Measurements from ENCODE around the gene LRIG1.

LRIG1 gene

DNA sequence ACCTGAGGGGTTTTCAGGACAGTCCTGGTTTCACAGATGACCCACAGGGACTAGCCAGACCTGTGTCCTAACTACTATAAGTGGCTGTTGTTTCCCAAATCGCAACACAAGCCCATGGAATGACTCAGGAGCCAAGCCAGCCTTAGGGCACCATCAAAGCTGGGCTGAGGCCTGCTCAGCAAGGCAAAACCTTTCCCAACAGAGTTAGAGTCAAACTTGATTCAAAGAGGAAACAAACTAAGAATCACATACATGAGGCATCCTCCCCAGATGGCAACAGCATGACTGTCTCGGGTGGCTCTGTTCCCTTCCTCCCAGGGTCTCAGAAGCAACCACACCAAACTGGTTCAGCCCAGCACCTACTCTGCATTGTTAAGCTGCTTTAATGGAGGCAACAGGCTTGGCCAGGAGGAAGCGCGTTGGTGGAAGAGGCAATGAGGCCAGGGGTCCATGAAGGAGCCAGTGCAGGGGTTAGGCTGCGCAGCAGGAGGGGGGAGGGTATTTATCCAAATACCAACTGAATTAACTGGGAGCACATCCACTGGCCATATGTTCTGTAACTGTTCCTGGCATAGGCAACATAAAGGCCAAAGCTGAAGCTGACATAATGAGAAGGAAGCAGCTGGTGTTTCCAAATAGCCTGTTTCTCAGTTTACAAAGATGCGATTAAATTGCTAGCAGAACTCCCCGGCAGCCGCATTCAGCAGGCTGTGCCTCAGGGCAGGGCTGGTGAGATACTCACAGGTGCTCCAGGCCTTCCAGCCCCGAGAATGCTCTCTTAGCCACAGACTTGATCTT lies 102.4 kb downstream of the LRIG1 start:
- ChIA-PET CTCF (interaction anchor here (0.6 to 1.5 kb wide), 4 partner anchors 9 to 424 kb away, joined by 3 to 6 read pairs (median 4); no protein-coding TSS in a partner anchor), POLR2A (no interaction called here)
- no peak overlapping the region for H3K27ac ChIP-seq (ENCODE audit: extremely low read depth, low read depth, low read length)

DNA sequence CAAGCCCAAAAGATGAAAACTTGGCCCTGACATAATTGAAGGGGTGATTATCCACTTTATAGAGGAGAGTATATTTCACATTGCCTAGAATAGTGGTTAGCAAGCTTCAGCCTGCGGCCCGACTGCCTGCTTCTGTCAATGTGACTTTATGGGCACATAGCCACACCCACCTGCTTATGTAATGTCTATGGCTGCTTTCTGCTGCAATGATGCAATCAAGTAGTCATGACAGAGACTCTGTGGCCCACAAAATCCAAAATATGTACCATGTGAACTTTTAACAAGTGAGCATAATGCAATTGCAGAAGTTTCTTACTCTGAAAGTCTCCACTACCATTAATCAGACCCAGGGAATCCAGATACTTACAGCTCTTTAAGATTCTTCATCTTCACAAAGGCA lies 103.1 kb downstream of the LRIG1 start:
- CTCF ChIA-PET: interaction anchor here (1.1 kb wide), 2 partner anchors 9 to 11 kb away, joined by 4 to 6 read pairs; no protein-coding TSS in a partner anchor
- Histone ChIP-seq H3K4me1 (ENCODE audit: control insufficient read depth, insufficient read depth, low read length) (no peaks in the 10 kb centered on the region), H3K27ac (ENCODE audit: extremely low read depth, low read depth, low read length) (no peak overlapping the region)
- TF ChIP-seq ZNF510 (tag by site-specific recombination; IDR thresholded peaks at IDR 0.05; ENCODE audit: insufficient replicate concordance) (no peak), ZNF132 (tag by site-specific recombination; IDR thresholded peaks at IDR 0.05; ENCODE audit: borderline replicate concordance) (no peak), SCRT1 (tag by site-specific recombination; IDR thresholded peaks at IDR 0.05; ENCODE audit: borderline replicate concordance) (no peak), FEZF1 (tag by site-specific recombination; IDR thresholded peaks at IDR 0.05) (no peak), ZNF140 (tag by site-specific recombination; IDR thresholded peaks at IDR 0.05) (no peak), ZNF404 (tag by site-specific recombination; IDR thresholded peaks at IDR 0.05) (no peak), ZNF48 (tag by site-specific recombination; IDR thresholded peaks at IDR 0.05) (no peak), KLF10 (tag by site-specific recombination; IDR thresholded peaks at IDR 0.05) (0 out of 2 replicates have a peak, but pooled peaks have one; percentile 49), ZSCAN23 (tag by site-specific recombination; IDR thresholded peaks at IDR 0.05) (no peak), KLF16 (tag by site-specific recombination; IDR thresholded peaks at IDR 0.05) (no peak), ZNF629 (tag by site-specific recombination; IDR thresholded peaks at IDR 0.05) (peak; percentile 72), ZBTB21 (tag by site-specific recombination; IDR thresholded peaks at IDR 0.05) (peak; percentile 43; the same call in 1 of the 2 replicates), ZNF433 (tag by site-specific recombination; IDR thresholded peaks at IDR 0.05; ENCODE audit: low read depth) (no peak), ZNF623 (tag by site-specific recombination; IDR thresholded peaks at IDR 0.05) (no peak), ZNF302 (tag by site-specific recombination; IDR thresholded peaks at IDR 0.05; ENCODE audit: low read depth) (no peak), ZNF366 (tag by site-specific recombination; conservative IDR thresholded peaks at IDR 0.05) (no peak)
- TF ChIP-seq, protein P1, sequence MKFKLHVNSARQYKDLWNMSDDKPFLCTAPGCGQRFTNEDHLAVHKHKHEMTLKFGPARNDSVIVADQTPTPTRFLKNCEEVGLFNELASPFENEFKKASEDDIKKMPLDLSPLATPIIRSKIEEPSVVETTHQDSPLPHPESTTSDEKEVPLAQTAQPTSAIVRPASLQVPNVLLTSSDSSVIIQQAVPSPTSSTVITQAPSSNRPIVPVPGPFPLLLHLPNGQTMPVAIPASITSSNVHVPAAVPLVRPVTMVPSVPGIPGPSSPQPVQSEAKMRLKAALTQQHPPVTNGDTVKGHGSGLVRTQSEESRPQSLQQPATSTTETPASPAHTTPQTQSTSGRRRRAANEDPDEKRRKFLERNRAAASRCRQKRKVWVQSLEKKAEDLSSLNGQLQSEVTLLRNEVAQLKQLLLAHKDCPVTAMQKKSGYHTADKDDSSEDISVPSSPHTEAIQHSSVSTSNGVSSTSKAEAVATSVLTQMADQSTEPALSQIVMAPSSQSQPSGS (tag by site-specific recombination; IDR thresholded peaks at IDR 0.05; ENCODE audit: low read depth): peak; percentile 67
- TF ChIP-seq, protein P2, sequence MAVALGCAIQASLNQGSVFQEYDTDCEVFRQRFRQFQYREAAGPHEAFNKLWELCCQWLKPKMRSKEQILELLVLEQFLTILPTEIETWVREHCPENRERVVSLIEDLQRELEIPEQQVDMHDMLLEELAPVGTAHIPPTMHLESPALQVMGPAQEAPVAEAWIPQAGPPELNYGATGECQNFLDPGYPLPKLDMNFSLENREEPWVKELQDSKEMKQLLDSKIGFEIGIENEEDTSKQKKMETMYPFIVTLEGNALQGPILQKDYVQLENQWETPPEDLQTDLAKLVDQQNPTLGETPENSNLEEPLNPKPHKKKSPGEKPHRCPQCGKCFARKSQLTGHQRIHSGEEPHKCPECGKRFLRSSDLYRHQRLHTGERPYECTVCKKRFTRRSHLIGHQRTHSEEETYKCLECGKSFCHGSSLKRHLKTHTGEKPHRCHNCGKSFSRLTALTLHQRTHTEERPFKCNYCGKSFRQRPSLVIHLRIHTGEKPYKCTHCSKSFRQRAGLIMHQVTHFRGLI (tag by site-specific recombination; IDR thresholded peaks at IDR 0.05): no peak
- TF ChIP-seq, protein P3, sequence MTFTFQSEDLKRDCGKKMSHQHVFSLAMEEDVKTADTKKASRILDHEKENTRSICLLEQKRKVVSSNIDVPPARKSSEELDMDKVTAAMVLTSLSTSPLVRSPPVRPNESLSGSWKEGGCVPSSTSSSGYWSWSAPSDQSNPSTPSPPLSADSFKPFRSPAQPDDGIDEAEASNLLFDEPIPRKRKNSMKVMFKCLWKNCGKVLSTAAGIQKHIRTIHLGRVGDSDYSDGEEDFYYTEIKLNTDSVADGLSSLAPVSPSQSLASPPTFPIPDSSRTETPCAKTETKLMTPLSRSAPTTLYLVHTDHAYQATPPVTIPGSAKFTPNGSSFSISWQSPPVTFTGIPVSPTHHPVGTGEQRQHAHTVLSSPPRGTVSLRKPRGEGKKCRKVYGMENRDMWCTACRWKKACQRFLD (tag by site-specific recombination; IDR thresholded peaks at IDR 0.05): no peak

More for the DNA sequence above, 102.4 kb downstream of the LRIG1 start:
- Histone ChIP-seq H3K4me3 (ENCODE audit: low read depth, low read length) (no peak overlapping the region), H3K4me1 (ENCODE audit: control insufficient read depth, insufficient read depth, low read length) (no peaks in the 10 kb centered on the region), H3K36me3 (ENCODE audit: control insufficient read depth in 2 of 2, insufficient read depth in 1 of 2, low read length in 2 of 2) (peaks cover 0 to 69% of the 10 kb centered on the region in 2 experiments; a peak in 1 of 3 replicates), H3K9me3 (ENCODE audit: control insufficient read depth, insufficient read depth, low read depth, low read length) (no peaks in the 10 kb centered on the region)
- TF ChIP-seq ZNF654 (tag by site-specific recombination; IDR thresholded peaks at IDR 0.05; ENCODE audit: low read depth): no peak
- TF ChIP-seq, protein P4, sequence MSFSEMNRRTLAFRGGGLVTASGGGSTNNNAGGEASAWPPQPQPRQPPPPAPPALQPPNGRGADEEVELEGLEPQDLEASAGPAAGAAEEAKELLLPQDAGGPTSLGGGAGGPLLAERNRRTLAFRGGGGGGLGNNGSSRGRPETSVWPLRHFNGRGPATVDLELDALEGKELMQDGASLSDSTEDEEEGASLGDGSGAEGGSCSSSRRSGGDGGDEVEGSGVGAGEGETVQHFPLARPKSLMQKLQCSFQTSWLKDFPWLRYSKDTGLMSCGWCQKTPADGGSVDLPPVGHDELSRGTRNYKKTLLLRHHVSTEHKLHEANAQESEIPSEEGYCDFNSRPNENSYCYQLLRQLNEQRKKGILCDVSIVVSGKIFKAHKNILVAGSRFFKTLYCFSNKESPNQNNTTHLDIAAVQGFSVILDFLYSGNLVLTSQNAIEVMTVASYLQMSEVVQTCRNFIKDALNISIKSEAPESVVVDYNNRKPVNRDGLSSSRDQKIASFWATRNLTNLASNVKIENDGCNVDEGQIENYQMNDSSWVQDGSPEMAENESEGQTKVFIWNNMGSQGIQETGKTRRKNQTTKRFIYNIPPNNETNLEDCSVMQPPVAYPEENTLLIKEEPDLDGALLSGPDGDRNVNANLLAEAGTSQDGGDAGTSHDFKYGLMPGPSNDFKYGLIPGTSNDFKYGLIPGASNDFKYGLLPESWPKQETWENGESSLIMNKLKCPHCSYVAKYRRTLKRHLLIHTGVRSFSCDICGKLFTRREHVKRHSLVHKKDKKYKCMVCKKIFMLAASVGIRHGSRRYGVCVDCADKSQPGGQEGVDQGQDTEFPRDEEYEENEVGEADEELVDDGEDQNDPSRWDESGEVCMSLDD (tag by site-specific recombination; IDR thresholded peaks at IDR 0.05): no peak
- TF ChIP-seq, protein P2 (tag by site-specific recombination; IDR thresholded peaks at IDR 0.05): no peak
- TF ChIP-seq, protein P5, sequence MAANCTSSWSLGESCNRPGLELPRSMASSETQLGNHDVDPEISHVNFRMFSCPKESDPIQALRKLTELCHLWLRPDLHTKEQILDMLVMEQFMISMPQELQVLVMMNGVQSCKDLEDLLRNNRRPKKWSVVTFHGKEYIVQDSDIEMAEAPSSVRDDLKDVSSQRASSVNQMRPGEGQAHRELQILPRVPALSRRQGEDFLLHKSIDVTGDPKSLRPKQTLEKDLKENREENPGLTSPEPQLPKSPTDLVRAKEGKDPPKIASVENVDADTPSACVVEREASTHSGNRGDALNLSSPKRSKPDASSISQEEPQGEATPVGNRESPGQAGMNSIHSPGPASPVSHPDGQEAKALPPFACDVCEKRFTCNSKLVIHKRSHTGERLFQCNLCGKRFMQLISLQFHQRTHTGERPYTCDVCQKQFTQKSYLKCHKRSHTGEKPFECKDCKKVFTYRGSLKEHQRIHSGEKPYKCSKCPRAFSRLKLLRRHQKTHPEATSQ (tag by site-specific recombination; IDR thresholded peaks at IDR 0.05): no peak

More for the DNA sequence above, 103.1 kb downstream of the LRIG1 start:
- Histone ChIP-seq H3K9me3 (ENCODE audit: control insufficient read depth, insufficient read depth, low read depth, low read length) (no peaks in the 10 kb centered on the region), H3K4me3 (ENCODE audit: low read depth, low read length) (no peak overlapping the region), H3K36me3 (ENCODE audit: control insufficient read depth in 2 of 2, insufficient read depth in 1 of 2, low read length in 2 of 2) (peaks cover 0 to 70% of the 10 kb centered on the region in 2 experiments; a peak in 1 of 3 replicates)
- POLR2A ChIA-PET: no interaction called here
